B cell (primary cell): ENCODE data around the gene FOXL1.

Experiments used
- EZH2 ChIP-seq: IDR thresholded peaks from 2 replicates; pipeline ENCODE4 v1.6.1; 2012; ENCODE audit warnings: borderline replicate concordance, low read depth, mild to moderate bottlenecking, moderate library complexity, low read length; ENCODE audit not compliant: insufficient read depth, poor library complexity, severe bottlenecking
- TF ChIP-seq, protein P1 (sequence below): fragments of 200-600 bp; IDR thresholded peaks from one replicate; pipeline ENCODE4 v1.8.0; 2022; ENCODE audit warnings: antibody characterized with exemption, mild to moderate bottlenecking

DNA sequence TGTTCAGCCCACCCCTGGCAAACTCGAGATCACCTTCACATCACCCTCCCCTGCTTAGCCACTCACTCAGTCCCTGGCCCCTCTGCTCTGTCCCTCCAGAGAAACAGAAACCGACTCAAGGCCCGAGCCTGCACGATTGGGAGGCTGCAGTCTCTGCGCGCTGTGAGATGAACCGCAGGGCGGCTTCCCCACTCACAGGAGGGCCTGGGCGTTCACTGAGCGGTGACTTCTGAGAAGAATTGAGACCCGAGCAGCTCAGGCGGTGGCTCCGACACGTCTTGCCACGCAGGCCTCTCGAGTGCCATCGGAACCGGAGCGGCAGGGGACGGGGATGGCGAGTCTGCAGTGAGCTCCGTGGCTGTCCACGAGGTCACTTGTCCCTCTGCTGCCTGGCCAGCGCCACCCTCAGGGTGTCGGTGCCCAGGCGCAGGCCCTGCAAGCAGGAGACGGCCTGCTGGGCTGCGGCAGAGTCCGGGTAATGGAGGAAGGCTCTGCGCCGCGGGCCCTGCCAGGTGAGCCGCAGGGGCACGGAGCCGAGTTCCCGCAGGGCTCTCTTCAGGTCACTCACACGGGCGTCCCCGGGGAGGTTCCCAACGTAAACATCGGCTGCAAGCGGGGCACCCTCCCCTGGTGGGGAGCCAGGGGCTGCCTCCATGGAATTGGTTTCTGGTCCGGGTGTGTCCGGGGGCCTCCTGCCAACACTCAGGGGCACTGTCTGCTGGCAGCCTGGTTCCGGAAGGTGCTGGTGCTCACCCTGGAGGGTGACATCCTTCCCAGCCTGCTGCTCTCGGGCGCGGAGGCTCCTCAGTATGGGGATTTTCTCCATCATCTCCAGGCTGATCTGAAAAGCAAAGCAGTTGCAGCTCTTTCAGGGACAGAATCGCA lies 46.5 kb upstream of the FOXL1 start:
- TF ChIP-seq, protein P1, sequence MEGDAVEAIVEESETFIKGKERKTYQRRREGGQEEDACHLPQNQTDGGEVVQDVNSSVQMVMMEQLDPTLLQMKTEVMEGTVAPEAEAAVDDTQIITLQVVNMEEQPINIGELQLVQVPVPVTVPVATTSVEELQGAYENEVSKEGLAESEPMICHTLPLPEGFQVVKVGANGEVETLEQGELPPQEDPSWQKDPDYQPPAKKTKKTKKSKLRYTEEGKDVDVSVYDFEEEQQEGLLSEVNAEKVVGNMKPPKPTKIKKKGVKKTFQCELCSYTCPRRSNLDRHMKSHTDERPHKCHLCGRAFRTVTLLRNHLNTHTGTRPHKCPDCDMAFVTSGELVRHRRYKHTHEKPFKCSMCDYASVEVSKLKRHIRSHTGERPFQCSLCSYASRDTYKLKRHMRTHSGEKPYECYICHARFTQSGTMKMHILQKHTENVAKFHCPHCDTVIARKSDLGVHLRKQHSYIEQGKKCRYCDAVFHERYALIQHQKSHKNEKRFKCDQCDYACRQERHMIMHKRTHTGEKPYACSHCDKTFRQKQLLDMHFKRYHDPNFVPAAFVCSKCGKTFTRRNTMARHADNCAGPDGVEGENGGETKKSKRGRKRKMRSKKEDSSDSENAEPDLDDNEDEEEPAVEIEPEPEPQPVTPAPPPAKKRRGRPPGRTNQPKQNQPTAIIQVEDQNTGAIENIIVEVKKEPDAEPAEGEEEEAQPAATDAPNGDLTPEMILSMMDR, result no peak
- TF ChIP-seq EZH2, result no peak
